Liver (tissue), 3 donors: Measurements from ENCODE around the gene ZNF783.
"Not testable (repeated sequence)": the region's sequence is repeated elsewhere in the genome, so short reads cannot be mapped to it uniquely, and the experiment has no call there.

Experiments
- CTCF ChIP-seq: fragments of 150-350 bp; IDR thresholded peaks from 2 replicates; pipeline ENCODE4 v1.5.1; 2017; ENCODE audit warnings: improper control_type of control experiment, low read depth, low read length; ENCODE audit not compliant: missing input control
- JUND ChIP-seq, 2 donors: IDR thresholded peaks; 2 replicates each; pipeline ENCODE4 v1.6.1; 2016; ENCODE audit warnings: antibody characterized with exemption in 2 of 2
- RAD21 ChIP-seq, 2 donors: IDR thresholded peaks; 2 replicates each; pipeline ENCODE4 v1.6.1; 2016; ENCODE audit warnings: antibody characterized with exemption in 2 of 2, mild to moderate bottlenecking in 2 of 2
- ZBTB33 ChIP-seq: IDR thresholded peaks from 2 replicates; pipeline ENCODE4 v1.6.1; 2016; ENCODE audit warnings: antibody characterized with exemption
- donor health status: healthy.
- donor health status: healthy.

GRCh38 chr7:149321125-149321905, 59.3 kb downstream of the ZNF783 start:
- not testable (repeated sequence) for TF ChIP-seq ZBTB33; RAD21 (IDR thresholded peaks at IDR 0.05); CTCF; JUND (IDR thresholded peaks at IDR 0.05)
